CD4-positive, CD25-positive, alpha-beta regulatory T cell (primary cell): Measurements from ENCODE around the gene NEO1. TPM values are rescaled to one million over a fixed set of nuclear protein-coding genes. Genes with fewer than 3 reads are reported as not detected.
A peak's percentile ranks its signal among the peaks of the same experiment; 100 is the strongest.

Source experiments
- ATAC-seq, 2 donors: fragments of 150-1000 bp; cut with Tn5 transposase; one replicate each; pipeline ENCODE4 v1.10.0; 2021; ENCODE audit warnings: low read depth in 2 of 2, moderate number of reproducible peaks in 2 of 2, moderate library complexity in 1 of 2
- DNase-seq, 3 donors: peaks; one replicate each; pipeline versions ENCODE4 v3.0.0 to v3.0.0-alpha.2; 2012 to 2022; ENCODE audit warnings: mixed read lengths in 1 of 3
- H3K27ac ChIP-seq: one replicate; pipeline ENCODE4 v1.7.0; 2013; ENCODE audit warnings: mild to moderate bottlenecking, low read length; ENCODE audit not compliant: insufficient read depth, poor library complexity, severe bottlenecking
- H3K27me3 ChIP-seq: one replicate; pipeline ENCODE4 v1.7.0; 2013; ENCODE audit warnings: low read length; ENCODE audit not compliant: control insufficient read depth, insufficient read depth
- H3K36me3 ChIP-seq: one replicate; pipeline ENCODE4 v1.7.0; 2013; ENCODE audit warnings: mild to moderate bottlenecking, low read length, moderate library complexity; ENCODE audit not compliant: control insufficient read depth, insufficient read depth
- H3K4me1 ChIP-seq: 2 replicates; pipeline ENCODE4 v1.7.0; 2013; ENCODE audit warnings: mild to moderate bottlenecking, low read length; ENCODE audit not compliant: insufficient read depth, control insufficient read depth, poor library complexity, severe bottlenecking
- H3K4me3 ChIP-seq: one replicate; pipeline ENCODE4 v1.7.0; 2013; ENCODE audit warnings: low read depth, mild to moderate bottlenecking, low read length, moderate library complexity
- H3K9me3 ChIP-seq, 2 experiments: 1 replicate in 1 of 2; 2 replicates in 1 of 2; pipeline ENCODE4 v1.7.0; 2013; ENCODE audit warnings: low read length in 2 of 2, mild to moderate bottlenecking in 1 of 2, moderate library complexity in 1 of 2; ENCODE audit not compliant: control insufficient read depth in 2 of 2
- H3K27ac Mint-ChIP-seq, 3 donors: one replicate each; pipeline ENCODE4 v1.8.0; 2020 to 2022; ENCODE audit warnings: mild to moderate bottlenecking in 3 of 3, mixed read lengths in 3 of 3, moderate library complexity in 2 of 3
- H3K27me3 Mint-ChIP-seq: one replicate; pipeline ENCODE4 v1.8.0; 2022; ENCODE audit warnings: mild to moderate bottlenecking, mixed read lengths
- H3K36me3 Mint-ChIP-seq: one replicate; pipeline ENCODE4 v1.8.0; 2020; ENCODE audit warnings: mixed read lengths
- H3K4me1 Mint-ChIP-seq, 4 donors: one replicate each; pipeline ENCODE4 v1.8.0; 2020 to 2022; ENCODE audit warnings: mixed read lengths in 4 of 4, mild to moderate bottlenecking in 1 of 4
- H3K4me3 Mint-ChIP-seq, 4 donors: one replicate each; pipeline ENCODE4 v1.8.0; 2020 to 2022; ENCODE audit warnings: mild to moderate bottlenecking in 4 of 4, mixed read lengths in 4 of 4, moderate library complexity in 3 of 4
- H3K9me3 Mint-ChIP-seq, 7 donors: one replicate each; pipeline ENCODE4 v1.8.0; 2020 to 2022; ENCODE audit warnings: mixed read lengths in 7 of 7, mild to moderate bottlenecking in 3 of 7, moderate library complexity in 2 of 7
- polyA plus RNA-seq, 4 donors: library from polyadenylated mRNA; unstranded; fragments of 300-500 nt; fragmentation: Illumina TruSeq; gene quantifications; one replicate each; pipeline ENCODE4 v1.2.3, GENCODE V29; 2021
- total RNA-seq: library from RNA; stranded (reverse); gene quantifications from one replicate; pipeline ENCODE4 v1.2.3, GENCODE V29; 2022

The NEO1 gene
- total and polyA plus RNA-seq, 5 donors from 2014 or later: 0.45 to 2.7 (median 0.68) TPM

GRCh38 chr15:73228128-73228646 lies 175.9 kb downstream of the NEO1 start:
- peaks cover 0 to 5% (median 0%) of the 10 kb centered on the region in 4 donors for H3K4me1 Mint-ChIP-seq
- H3K27ac Mint-ChIP-seq: peak overlapping the region in 1 of 3 donors; percentile 78
- H3K36me3 Mint-ChIP-seq: peaks cover 4% of the 10 kb centered on the region
- no peak overlapping the region for H3K4me3 Mint-ChIP-seq
- H3K9me3 Mint-ChIP-seq: peaks cover 0 to 3% (median 0%) of the 10 kb centered on the region in 7 donors
- H3K27me3 ChIP-seq: peaks cover 2% of the 10 kb centered on the region
- H3K27ac ChIP-seq: no peak overlapping the region
- H3K36me3 ChIP-seq: no peaks in the 10 kb centered on the region
- H3K27me3 Mint-ChIP-seq: peaks cover 5% of the 10 kb centered on the region
- H3K9me3 ChIP-seq: no peaks in the 10 kb centered on the region
- DNase-seq: no peak
- H3K4me3 ChIP-seq: no peak overlapping the region
- ATAC-seq: no peak
- H3K4me1 ChIP-seq: no peaks in the 10 kb centered on the region

- Histone ChIP-seq H3K36me3 (no peaks in the 10 kb centered on the region), H3K4me1 (no peaks in the 10 kb centered on the region), H3K4me3 (no peak overlapping the region), H3K9me3 (no peaks in the 10 kb centered on the region), H3K27me3 (no peaks in the 10 kb centered on the region), H3K27ac (no peak overlapping the region)
- Mint-ChIP-seq H3K27me3 (peaks cover 15% of the 10 kb centered on the region), H3K36me3 (peaks cover 4% of the 10 kb centered on the region), H3K9me3 (no peaks in the 10 kb centered on the region), H3K4me1 (no peaks in the 10 kb centered on the region), H3K4me3 (no peak overlapping the region), H3K27ac (no peak overlapping the region)
- DNase-seq (no peak), ATAC-seq (no peak)
Measured at GRCh38 chr15:73231661-73232419, 179.6 kb downstream of the NEO1 start.

- ATAC-seq (no peak), DNase-seq (no peak)
- Mint-ChIP-seq H3K4me1 (no peaks in the 10 kb centered on the region), H3K27ac (no peak overlapping the region), H3K4me3 (no peak overlapping the region), H3K36me3 (peaks cover 4% of the 10 kb centered on the region), H3K9me3 (no peaks in the 10 kb centered on the region), H3K27me3 (peaks cover 21% of the 10 kb centered on the region)
- H3K4me1 ChIP-seq: no peaks in the 10 kb centered on the region
- H3K4me3 ChIP-seq: no peak overlapping the region
- no peaks in the 10 kb centered on the region for H3K36me3 ChIP-seq
- H3K27me3 ChIP-seq: no peaks in the 10 kb centered on the region
- H3K9me3 ChIP-seq: no peaks in the 10 kb centered on the region
- no peak overlapping the region for H3K27ac ChIP-seq
Measured at GRCh38 chr15:73232776-73233175, 180.5 kb downstream of the NEO1 start.

- Mint-ChIP-seq H3K4me1 (no peaks in the 10 kb centered on the region), H3K27ac (no peak overlapping the region), H3K36me3 (peaks cover 4% of the 10 kb centered on the region), H3K4me3 (no peak overlapping the region), H3K9me3 (no peaks in the 10 kb centered on the region), H3K27me3 (peaks cover 21% of the 10 kb centered on the region)
- Histone ChIP-seq H3K4me1 (no peaks in the 10 kb centered on the region), H3K27ac (no peak overlapping the region), H3K27me3 (no peaks in the 10 kb centered on the region), H3K36me3 (no peaks in the 10 kb centered on the region), H3K4me3 (no peak overlapping the region), H3K9me3 (no peaks in the 10 kb centered on the region)
- ATAC-seq (no peak), DNase-seq (no peak)
Measured at GRCh38 chr15:73233623-73234022, 181.4 kb downstream of the NEO1 start.

GRCh38 chr15:73237910-73238309 lies 185.6 kb downstream of the NEO1 start:
- no peaks in the 10 kb centered on the region for H3K36me3 Mint-ChIP-seq

GRCh38 chr15:73239564-73240215 lies 187.4 kb downstream of the NEO1 start:
- DNase-seq: no peak
- H3K4me1 ChIP-seq: no peaks in the 10 kb centered on the region
- no peak for ATAC-seq
- H3K4me3 ChIP-seq: no peak overlapping the region
- Mint-ChIP-seq H3K36me3 (no peaks in the 10 kb centered on the region), H3K9me3 (peaks cover 0 to 1% (median 0%) of the 10 kb centered on the region in 7 donors), H3K27ac (peak overlapping the region in 1 of 3 donors; percentile 30), H3K4me1 (peaks cover 0 to 4% (median 0%) of the 10 kb centered on the region in 4 donors), H3K27me3 (peaks cover 15% of the 10 kb centered on the region), H3K4me3 (no peak overlapping the region)
- no peaks in the 10 kb centered on the region for H3K36me3 ChIP-seq
- H3K27me3 ChIP-seq: peaks cover 6% of the 10 kb centered on the region
- H3K9me3 ChIP-seq: no peaks in the 10 kb centered on the region
- H3K27ac ChIP-seq: no peak overlapping the region

More at GRCh38 chr15:73237910-73238309, 185.6 kb downstream of the NEO1 start:
- DNase-seq: no peak
- no peak for ATAC-seq
- Histone ChIP-seq H3K36me3 (no peaks in the 10 kb centered on the region), H3K9me3 (no peaks in the 10 kb centered on the region), H3K4me1 (no peaks in the 10 kb centered on the region), H3K4me3 (no peak overlapping the region), H3K27me3 (peaks cover 4% of the 10 kb centered on the region), H3K27ac (no peak overlapping the region)
- H3K9me3 Mint-ChIP-seq: peaks cover 0 to 1% (median 0%) of the 10 kb centered on the region in 7 donors
- no peaks in the 10 kb centered on the region for H3K4me1 Mint-ChIP-seq
- peaks cover 21% of the 10 kb centered on the region for H3K27me3 Mint-ChIP-seq
- no peak overlapping the region for H3K4me3 Mint-ChIP-seq
- H3K27ac Mint-ChIP-seq: no peak overlapping the region

- Mint-ChIP-seq H3K4me3 (no peak overlapping the region), H3K9me3 (peaks cover 0 to 1% (median 0%) of the 10 kb centered on the region in 7 donors), H3K27me3 (peaks cover 13% of the 10 kb centered on the region), H3K27ac (no peak overlapping the region), H3K36me3 (no peaks in the 10 kb centered on the region), H3K4me1 (peaks cover 0 to 4% (median 0%) of the 10 kb centered on the region in 4 donors)
- no peak overlapping the region for H3K27ac ChIP-seq
- no peak overlapping the region for H3K4me3 ChIP-seq
- no peaks in the 10 kb centered on the region for H3K36me3 ChIP-seq
- peak; percentile 50 to 81 (median 63) for DNase-seq
- no peaks in the 10 kb centered on the region for H3K4me1 ChIP-seq
- peaks cover 6% of the 10 kb centered on the region for H3K27me3 ChIP-seq
- no peaks in the 10 kb centered on the region for H3K9me3 ChIP-seq
- ATAC-seq: peak in 1 of 2 donors; percentile 50
Measured at GRCh38 chr15:73240866-73241499, 188.7 kb downstream of the NEO1 start.
